Upper lobe of left lung (tissue), 4 donors: ENCODE data around the gene DTNA.

Experiments
- POLR2A ChIP-seq, 4 donors: fragments of 450-650 bp; IDR thresholded peaks; one replicate each; pipeline ENCODE4 v1.5.1; 2016 to 2017; ENCODE audit warnings: antibody characterized with exemption in 4 of 4, mild to moderate bottlenecking in 2 of 4
- POLR2AphosphoS5 ChIP-seq, 2 donors: sonication (generic); formaldehyde crosslinking; IDR thresholded peaks; one replicate each; pipeline ENCODE4 v1.5.1; 2017; ENCODE audit warnings: antibody characterized with exemption in 2 of 2
- TF ChIP-seq, protein P1 (sequence below), 6 experiments: fragments of 450-650 bp in 4 of 6; fragments of 200-600 bp in 2 of 6; sonication (generic) in 2 of 6; IDR thresholded peaks; one replicate each; pipeline ENCODE4 v1.5.1; 2016 to 2019; ENCODE audit warnings: antibody characterized with exemption in 6 of 6

- no peak for TF ChIP-seq POLR2AphosphoS5 (IDR thresholded peaks at IDR 0.05)
- TF ChIP-seq, protein P1, sequence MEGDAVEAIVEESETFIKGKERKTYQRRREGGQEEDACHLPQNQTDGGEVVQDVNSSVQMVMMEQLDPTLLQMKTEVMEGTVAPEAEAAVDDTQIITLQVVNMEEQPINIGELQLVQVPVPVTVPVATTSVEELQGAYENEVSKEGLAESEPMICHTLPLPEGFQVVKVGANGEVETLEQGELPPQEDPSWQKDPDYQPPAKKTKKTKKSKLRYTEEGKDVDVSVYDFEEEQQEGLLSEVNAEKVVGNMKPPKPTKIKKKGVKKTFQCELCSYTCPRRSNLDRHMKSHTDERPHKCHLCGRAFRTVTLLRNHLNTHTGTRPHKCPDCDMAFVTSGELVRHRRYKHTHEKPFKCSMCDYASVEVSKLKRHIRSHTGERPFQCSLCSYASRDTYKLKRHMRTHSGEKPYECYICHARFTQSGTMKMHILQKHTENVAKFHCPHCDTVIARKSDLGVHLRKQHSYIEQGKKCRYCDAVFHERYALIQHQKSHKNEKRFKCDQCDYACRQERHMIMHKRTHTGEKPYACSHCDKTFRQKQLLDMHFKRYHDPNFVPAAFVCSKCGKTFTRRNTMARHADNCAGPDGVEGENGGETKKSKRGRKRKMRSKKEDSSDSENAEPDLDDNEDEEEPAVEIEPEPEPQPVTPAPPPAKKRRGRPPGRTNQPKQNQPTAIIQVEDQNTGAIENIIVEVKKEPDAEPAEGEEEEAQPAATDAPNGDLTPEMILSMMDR (IDR thresholded peaks at IDR 0.05), result no peak
- TF ChIP-seq POLR2A (IDR thresholded peaks at IDR 0.05), result no peak
Observed at GRCh38 chr18:34857320-34857719, 147.2 kb downstream of the DTNA start.
